Thoracic aorta (tissue), 2 donors: ENCODE results near the gene TTC3. TPM values are rescaled to one million over a fixed set of nuclear protein-coding genes. Genes with fewer than 3 reads are reported as not detected.
A peak's percentile ranks its signal among the peaks of the same experiment; 100 is the strongest.
"Not testable (repeated sequence)": the region's sequence is repeated elsewhere in the genome, so short reads cannot be mapped to it uniquely, and the experiment has no call there.

ENCODE experiments used
- ATAC-seq: fragments of 150-250 bp; one replicate; pipeline ENCODE4 v1.8.0; 2017; ENCODE audit warnings: low read depth; ENCODE audit not compliant: insufficient number of reproducible peaks, low FRiP score
- DNase-seq: peaks from one replicate; pipeline ENCODE4 v3.0.0-alpha.2; 2020; ENCODE audit warnings: low spot score
- H3K27ac ChIP-seq, 2 donors: fragments of 200-600 bp; sonication (generic); 1 replicate in 1 of 2; 2 replicates in 1 of 2; pipeline ENCODE4 v1.5.1; 2016; ENCODE audit warnings: mild to moderate bottlenecking in 2 of 2, moderate library complexity in 2 of 2
- H3K27me3 ChIP-seq: fragments of 200-600 bp; sonication (generic); replicated peaks from 2 replicates; pipeline ENCODE4 v1.6.0; 2016; ENCODE audit warnings: mild to moderate bottlenecking; ENCODE audit not compliant: insufficient read depth
- H3K36me3 ChIP-seq: fragments of 200-600 bp; sonication (generic); one replicate; pipeline ENCODE4 v1.5.1; 2016
- H3K4me1 ChIP-seq, 2 donors: fragments of 200-600 bp; sonication (generic); 1 replicate in 1 of 2; 2 replicates in 1 of 2; pipeline versions ENCODE4 v1.5.1 to v1.6.0; 2016; ENCODE audit warnings: low read depth in 2 of 2, mild to moderate bottlenecking in 1 of 2; ENCODE audit not compliant: control insufficient read depth in 1 of 2
- H3K4me3 ChIP-seq: fragments of 200-600 bp; sonication (generic); 2 replicates; pipeline ENCODE4 v1.5.1; 2016; ENCODE audit warnings: mild to moderate bottlenecking
- H3K9me3 ChIP-seq: fragments of 200-600 bp; sonication (generic); 2 replicates; pipeline ENCODE4 v1.5.1; 2016
- CTCF ChIP-seq: fragments of 200-600 bp; sonication (generic); IDR thresholded peaks from one replicate; pipeline ENCODE4 v1.5.1; 2019; ENCODE audit warnings: antibody characterized with exemption
- total RNA-seq, 2 donors: library from RNA; depleted of rRNA; stranded (reverse); fragments of >200 nt; gene quantifications; one replicate each; pipeline versions ENCODE4 v1.1.0 to v1.2.3, GENCODE V29; 2016

The TTC3 gene
- total RNA-seq, 2 donors from 2014 or later = 85.2 to 115 TPM

- peaks cover 16% of the 10 kb centered on the region for H3K36me3 ChIP-seq
- no peaks in the 10 kb centered on the region for H3K27me3 ChIP-seq
- ATAC-seq = peak; percentile 22
- DNase-seq = no peak
- no peak for TF ChIP-seq CTCF
- no peaks in the 10 kb centered on the region for H3K9me3 ChIP-seq
- peaks cover 5 to 6% of the 10 kb centered on the region in 2 donors for H3K4me1 ChIP-seq
- H3K27ac ChIP-seq = peak overlapping the region; percentile 62 to 81
- H3K4me3 ChIP-seq = peak overlapping the region; percentile 89
These were observed 147.5 kb downstream of the TTC3 start for GRCh38 chr21:37220433-37220980.

GRCh38 chr21:37220981-37221664, 148.1 kb downstream of the TTC3 start:
- DNase-seq (peak; percentile 94), ATAC-seq (peak; percentile 92)
- Histone ChIP-seq H3K4me1 (peaks cover 5 to 6% of the 10 kb centered on the region in 2 donors), H3K27ac (peak overlapping the region; percentile 62 to 81), H3K4me3 (peak overlapping the region; percentile 89), H3K27me3 (no peaks in the 10 kb centered on the region), H3K36me3 (peaks cover 22% of the 10 kb centered on the region), H3K9me3 (no peaks in the 10 kb centered on the region)
- TF ChIP-seq CTCF = no peak

- DNase-seq, H3K27me3 ChIP-seq, H3K4me1 ChIP-seq, ATAC-seq, H3K27ac ChIP-seq, H3K4me3 ChIP-seq, H3K9me3 ChIP-seq: not testable (repeated sequence)
- peaks cover 33% of the 10 kb centered on the region for H3K36me3 ChIP-seq
These were observed 149.2 kb downstream of the TTC3 start for GRCh38 chr21:37222248-37222647.

GRCh38 chr21:37223804-37224345, 150.8 kb downstream of the TTC3 start:
- DNase-seq = no peak
- TF ChIP-seq CTCF = no peak
- no peak for ATAC-seq
- Histone ChIP-seq H3K4me1 (peaks cover 5 to 6% of the 10 kb centered on the region in 2 donors), H3K27me3 (no peaks in the 10 kb centered on the region), H3K36me3 (peaks cover 46% of the 10 kb centered on the region), H3K4me3 (no peak overlapping the region), H3K9me3 (no peaks in the 10 kb centered on the region), H3K27ac (no peak overlapping the region)

- H3K27me3 ChIP-seq = no peaks in the 10 kb centered on the region
- no peak overlapping the region for H3K27ac ChIP-seq
- ATAC-seq = no peak
- no peak for TF ChIP-seq CTCF
- no peak overlapping the region for H3K4me3 ChIP-seq
- peaks cover 0 to 2% of the 10 kb centered on the region in 2 donors for H3K4me1 ChIP-seq
- no peaks in the 10 kb centered on the region for H3K9me3 ChIP-seq
- DNase-seq = no peak
- peaks cover 46% of the 10 kb centered on the region for H3K36me3 ChIP-seq
These were observed 152.1 kb downstream of the TTC3 start for GRCh38 chr21:37224861-37225839.
